K562 (cell line): ENCODE data around the gene NTNG1. TPM values are rescaled to one million over a fixed set of nuclear protein-coding genes. Genes with fewer than 3 reads are reported as not detected.

Source experiments
- ATAC-seq: fragments of 200-7000 bp; cut with Tn5 transposase; 3 replicates; pipeline ENCODE4 v1.9.1; 2020; ENCODE audit warnings: moderate library complexity
- BruUV-seq: library from RNA; stranded (reverse); fragments of 400-500 nt; replicated peaks from 2 replicates; lab custom pipeline; 2021; lab: Mats Ljungman, UMichigan
- CTCF ChIA-PET: fragments of 300-600 bp; formaldehyde crosslinking; extraction: SDS; loops from one replicate; lab custom pipeline; 2021; ENCODE audit warnings: low intra/inter-chr PET ratio; lab: Yijun Ruan, JAX
- POLR2A ChIA-PET: fragments of 300-600, 350-650 bp; sonication (Branson Sonifier 250); formaldehyde crosslinking; extraction: SDS; loops from one replicate; lab custom pipeline; 2021; ENCODE audit warnings: antibody characterized with exemption, inconsistent platforms; lab: Yijun Ruan, JAX
- DNase-seq, 4 experiments: peaks; one replicate each; pipeline versions ENCODE4 v3.0.0 to v3.0.0-alpha.2; 2011 to 2018; ENCODE audit warnings: low spot score in 3 of 4, mixed read lengths in 3 of 4; ENCODE audit errors: extremely low read depth in 1 of 4
- FAIRE-seq: peaks from 2 replicates; lab custom pipeline; 2011; peaks lifted over from hg19 to GRCh38; lab: Jason Lieb, UNC
- H2AFZ ChIP-seq: 2 replicates; pipeline ENCODE4 v1.6.0; 2011; ENCODE audit warnings: low read depth, low read length, control low read depth, inconsistent platforms
- H3K27ac ChIP-seq: fragments of 200-600 bp; 3 replicates; pipeline ENCODE4 v1.8.0; 2011; ENCODE audit warnings: low read depth, mild to moderate bottlenecking, control low read depth, inconsistent platforms, low read length, moderate library complexity, mixed read lengths; ENCODE audit errors: extremely low read depth
- H3K27me3 ChIP-seq, 2 experiments: fragments of 300-600 bp in 1 of 2; 2 replicates in 1 of 2; 3 replicates in 1 of 2; pipeline versions ENCODE4 v1.6.0 to v1.8.0; 2011; ENCODE audit warnings: inconsistent platforms in 2 of 2, low read length in 2 of 2, mild to moderate bottlenecking in 1 of 2, mixed read lengths in 1 of 2, moderate library complexity in 1 of 2; ENCODE audit not compliant: control insufficient read depth in 2 of 2, insufficient read depth in 2 of 2
- H3K36me3 ChIP-seq: fragments of 300-600 bp; 3 replicates; pipeline ENCODE4 v1.8.0; 2011; ENCODE audit warnings: mild to moderate bottlenecking, low read length, inconsistent platforms; ENCODE audit not compliant: control insufficient read depth, insufficient read depth
- H3K4me1 ChIP-seq, 2 experiments: fragments of 200-600 bp in 1 of 2; replicated peaks in 1 of 2; 2 replicates in 1 of 2; 3 replicates in 1 of 2; pipeline versions ENCODE4 v1.5.1 to v1.8.0; 2011; ENCODE audit warnings: inconsistent platforms in 2 of 2, low read length in 2 of 2, mild to moderate bottlenecking in 1 of 2, mixed read lengths in 1 of 2, moderate library complexity in 1 of 2; ENCODE audit not compliant: control insufficient read depth in 2 of 2, insufficient read depth in 2 of 2
- H3K4me2 ChIP-seq: 2 replicates; pipeline ENCODE4 v1.6.1; 2011; ENCODE audit warnings: low read length, control low read depth, inconsistent platforms, mixed read lengths; ENCODE audit not compliant: insufficient read depth
- H3K4me3 ChIP-seq: fragments of 200-600 bp; sonication (generic), shearing (Covaris generic); 2 replicates; pipeline ENCODE4 v1.5.1; 2016; ENCODE audit warnings: control low read depth, inconsistent platforms
- H3K79me2 ChIP-seq: fragments of 200-600 bp; 3 replicates; pipeline ENCODE4 v1.8.0; 2011; ENCODE audit warnings: low read length, inconsistent platforms; ENCODE audit not compliant: control insufficient read depth, insufficient read depth
- H3K9ac ChIP-seq, 2 experiments: 2 replicates each; pipeline versions ENCODE4 v1.6.0 to v1.6.1; 2011; ENCODE audit warnings: low read depth in 2 of 2, low read length in 2 of 2, control low read depth in 1 of 2, inconsistent platforms in 1 of 2, mild to moderate bottlenecking in 1 of 2, mixed read lengths in 1 of 2; ENCODE audit not compliant: insufficient read depth in 1 of 2
- H3K9me1 ChIP-seq: one replicate; pipeline ENCODE4 v1.6.0; 2011; ENCODE audit warnings: inconsistent platforms, mild to moderate bottlenecking, low read length, moderate library complexity; ENCODE audit not compliant: control insufficient read depth, insufficient read depth
- H3K9me3 ChIP-seq: replicated peaks from 2 replicates; pipeline ENCODE4 v1.5.1; 2011; ENCODE audit warnings: low read depth, low read length, inconsistent platforms; ENCODE audit not compliant: control insufficient read depth, insufficient read depth
- H4K20me1 ChIP-seq: replicated peaks from 2 replicates; pipeline ENCODE4 v1.6.1; 2011; ENCODE audit warnings: low read length, inconsistent platforms, mixed read lengths; ENCODE audit not compliant: control insufficient read depth, insufficient read depth
- CCAR2 ChIP-seq: fragments of 200-400 bp; formaldehyde crosslinking; IDR thresholded peaks from 2 replicates; pipeline ENCODE4 v1.6.1; 2017; ENCODE audit warnings: mild to moderate bottlenecking, low read depth, low read length
- EP400 ChIP-seq: fragments of 450-650 bp; IDR thresholded peaks from 2 replicates; pipeline ENCODE4 v1.6.1; 2017; ENCODE audit warnings: antibody characterized with exemption, mild to moderate bottlenecking, moderate library complexity
- HNRNPUL1 ChIP-seq: fragments of 200-400 bp; formaldehyde crosslinking; IDR thresholded peaks from 2 replicates; pipeline ENCODE4 v1.6.1; 2017; ENCODE audit warnings: low read length
- NRF1 ChIP-seq, 2 experiments: fragments of 450-650 bp; IDR thresholded peaks in 1 of 2; conservative IDR thresholded peaks in 1 of 2; 2 replicates each; pipeline ENCODE4 v1.6.1; 2014; ENCODE audit warnings: mild to moderate bottlenecking in 2 of 2
- POLR2AphosphoS5 ChIP-seq: IDR thresholded peaks from 2 replicates; pipeline ENCODE4 v1.6.1; 2011; ENCODE audit warnings: mild to moderate bottlenecking, low read depth, low read length, moderate library complexity; ENCODE audit not compliant: control insufficient read depth, insufficient read depth
- POLR2H ChIP-seq: IDR thresholded peaks from 2 replicates; pipeline ENCODE4 v1.6.1; 2016; ENCODE audit warnings: missing genetic modification characterization, low read depth, mild to moderate bottlenecking, control low read depth, missing compliant biosample characterization, moderate library complexity
- PRMT5 ChIP-seq: sonication (generic); formaldehyde crosslinking; IDR thresholded peaks from 2 replicates; pipeline ENCODE4 v1.5.0; 2020; ENCODE audit warnings: missing genetic modification reagents
- RAD21 ChIP-seq, 2 experiments: fragments of 250-450 bp in 1 of 2; fragments of 450-650 bp in 1 of 2; sonication (Bioruptor Pico) in 1 of 2; formaldehyde crosslinking in 1 of 2; IDR thresholded peaks in 1 of 2; conservative IDR thresholded peaks in 1 of 2; 2 replicates each; pipeline versions ENCODE4 v1.4.0 to v1.8.0; 2020 to 2022; ENCODE audit warnings: mild to moderate bottlenecking in 2 of 2, moderate library complexity in 1 of 2
- SMARCA4 ChIP-seq: fragments of 450-650 bp; IDR thresholded peaks from 2 replicates; pipeline ENCODE4 v1.6.1; 2016
- SMARCB1 ChIP-seq: IDR thresholded peaks from 2 replicates; pipeline ENCODE4 v1.6.1; 2011; ENCODE audit warnings: improper control_type of control experiment, low read depth; ENCODE audit not compliant: insufficient read length
- STAG1 ChIP-seq: sonication (generic); formaldehyde crosslinking; IDR thresholded peaks from 2 replicates; pipeline ENCODE4 v1.5.0; 2020; ENCODE audit warnings: missing genetic modification reagents, borderline replicate concordance
- TBP ChIP-seq: optimal IDR thresholded peaks from 2 replicates; pipeline ENCODE3; 2011; ENCODE audit warnings: low read depth, low read length, improper control_type of control experiment
- YBX1 ChIP-seq: fragments of 450-650 bp; IDR thresholded peaks from 2 replicates; pipeline ENCODE4 v1.7.1; 2016; ENCODE audit warnings: mild to moderate bottlenecking
- ZFP1 ChIP-seq: fragments of 450-650 bp; formaldehyde crosslinking; IDR thresholded peaks from 2 replicates; pipeline ENCODE4 v1.4.0; 2020; ENCODE audit warnings: mild to moderate bottlenecking, mixed read lengths
- ZNF224 ChIP-seq: sonication (generic); formaldehyde crosslinking; IDR thresholded peaks from 2 replicates; pipeline ENCODE4 v1.8.0; 2022; ENCODE audit warnings: mild to moderate bottlenecking, missing genetic modification reagents
- ZNF561 ChIP-seq: fragments of 450-650 bp; formaldehyde crosslinking; conservative IDR thresholded peaks from 2 replicates; pipeline ENCODE4 v1.4.0; 2020; ENCODE audit warnings: mild to moderate bottlenecking, moderate library complexity
- WGBS: fragments of 100-300 bp; shearing (Covaris generic); methylation state at CpG from one replicate; pipeline ENCODE4 v1.1.6; 2016; ENCODE audit warnings: low coverage, mixed read lengths; ENCODE audit not compliant: insufficient coverage; ENCODE audit errors: missing lambda C conversion rate; 5-methylcytosine and 5-hydroxymethylcytosine counted together
- in situ Hi-C: fragments of 300-500 bp; cut with MboI; formaldehyde crosslinking; loops from 4 replicates; pipeline ENCODE4 v1.15.0; 2018; ENCODE audit warnings: inconsistent platforms, mixed read lengths
- intact Hi-C: fragments of 100-400 bp; cut with micrococcal nuclease; formaldehyde crosslinking; loops from 2 replicates; pipeline ENCODE4 v1.14.2; 2022
- polyA plus RNA-seq, 8 experiments: library from polyadenylated mRNA; depleted of rRNA in 4 of 8; stranded (reverse) in 5 of 8; unstranded in 3 of 8; fragments of >200 nt; fragmentation: Nextera tagmentation in 2 of 8; fragmentation: Illumina TruSeq in 1 of 8; extraction: Ambion mirVana in 2 of 8; extraction: Trizol in 1 of 8; gene quantifications; 2 replicates each; pipeline versions ENCODE4 v1.2.1 to v1.2.3, GENCODE V29; 2011 to 2014; ENCODE audit warnings: inconsistent platforms in 1 of 8, missing spikeins in 1 of 8
- total RNA-seq, 7 experiments: library from RNA; depleted of rRNA in 6 of 7; stranded (reverse); fragments of >200 nt in 6 of 7; fragmentation: Illumina TruSeq in 2 of 7; extraction: Trizol in 2 of 7; gene quantifications; 2 replicates each; pipeline versions ENCODE4 v1.2.1 to v1.2.3, GENCODE V29; 2011 to 2021; ENCODE audit warnings: low replicate concordance in 1 of 7
- TF ChIP-seq, protein P1 (sequence below): fragments of 450-650 bp; formaldehyde crosslinking; IDR thresholded peaks from 2 replicates; pipeline ENCODE4 v1.4.0; 2020; ENCODE audit warnings: mild to moderate bottlenecking, mixed read lengths
- TF ChIP-seq, protein P2 (sequence below): sonication (generic); formaldehyde crosslinking; IDR thresholded peaks from 2 replicates; pipeline ENCODE4 v1.4.0; 2020; ENCODE audit warnings: mild to moderate bottlenecking, missing genetic modification reagents

The NTNG1 gene
- total and polyA plus RNA-seq, 9 of the 15 experiments (the other 6 are each of a cell fraction or from before 2014, with no cell fraction given) = not detected

DNA sequence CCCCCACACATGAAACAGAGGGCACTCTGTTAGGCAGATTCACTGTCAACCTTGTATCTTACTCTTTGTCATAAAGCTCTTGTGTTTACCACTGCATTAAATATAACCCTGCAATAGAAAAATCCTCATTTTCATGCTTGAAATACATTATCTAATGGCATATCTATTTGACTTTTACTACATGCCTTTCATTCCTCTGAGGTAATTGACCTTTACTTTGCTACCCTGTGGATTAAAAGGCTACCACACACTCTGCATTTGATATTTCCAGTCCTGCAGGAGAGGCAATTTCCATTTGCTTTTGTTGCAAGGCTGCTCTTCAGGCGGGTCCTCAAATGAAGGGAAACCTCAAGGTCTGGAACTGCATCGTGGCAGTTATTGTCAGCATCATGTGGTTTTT lies 238.0 kb downstream of the NTNG1 start:
- FAIRE-seq = no peak
- Histone ChIP-seq H3K36me3 (no peaks in the 10 kb centered on the region), H3K4me2 (no peak overlapping the region), H3K27me3 (no peaks in the 10 kb centered on the region), H3K9me1 (no peaks in the 10 kb centered on the region), H3K27ac (no peak overlapping the region), H3K4me3 (no peak overlapping the region), H3K79me2 (no peaks in the 10 kb centered on the region), H2AFZ (no peak overlapping the region), H3K4me1 (no peaks in the 10 kb centered on the region), H3K9ac (no peak overlapping the region), H3K9me3 (no peaks in the 10 kb centered on the region), H4K20me1 (no peaks in the 10 kb centered on the region)
- ChIA-PET POLR2A (no interaction called here), CTCF (no interaction called here)
- BruUV-seq = no TSS peak
- ATAC-seq = no peak
- 0% methylated on average over 2 of the region's 2 CpGs for WGBS
- DNase-seq = no peak
- TF ChIP-seq EP400 (no peak), SMARCA4 (no peak), ZNF561 (CRISPR knock-in tag) (no peak), NRF1 (conservative IDR thresholded peaks at IDR 0.05 in 1 of 2, IDR thresholded peaks at IDR 0.05 in 1 of 2) (no peak), HNRNPUL1 (no peak), ZFP1 (no peak), SMARCB1 (no peak), ZNF224 (CRISPR knock-in tag) (no peak), PRMT5 (no peak), YBX1 (no peak), STAG1 (CRISPR knock-in tag) (no peak), POLR2AphosphoS5 (no peak), POLR2H (tag) (no peak), CCAR2 (no peak), TBP (no peak), RAD21 (CRISPR knock-in tag; conservative IDR thresholded peaks at IDR 0.05 in 1 of 2, IDR thresholded peaks at IDR 0.05 in 1 of 2) (no peak)
- TF ChIP-seq, protein P1, sequence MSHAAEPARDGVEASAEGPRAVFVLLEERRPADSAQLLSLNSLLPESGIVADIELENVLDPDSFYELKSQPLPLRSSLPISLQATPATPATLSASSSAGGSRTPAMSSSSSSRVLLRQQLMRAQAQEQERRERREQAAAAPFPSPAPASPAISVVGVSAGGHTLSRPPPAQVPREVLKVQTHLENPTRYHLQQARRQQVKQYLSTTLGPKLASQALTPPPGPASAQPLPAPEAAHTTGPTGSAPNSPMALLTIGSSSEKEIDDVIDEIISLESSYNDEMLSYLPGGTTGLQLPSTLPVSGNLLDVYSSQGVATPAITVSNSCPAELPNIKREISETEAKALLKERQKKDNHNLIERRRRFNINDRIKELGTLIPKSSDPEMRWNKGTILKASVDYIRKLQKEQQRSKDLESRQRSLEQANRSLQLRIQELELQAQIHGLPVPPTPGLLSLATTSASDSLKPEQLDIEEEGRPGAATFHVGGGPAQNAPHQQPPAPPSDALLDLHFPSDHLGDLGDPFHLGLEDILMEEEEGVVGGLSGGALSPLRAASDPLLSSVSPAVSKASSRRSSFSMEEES (CRISPR knock-in tag) = no peak
- TF ChIP-seq, protein P2, sequence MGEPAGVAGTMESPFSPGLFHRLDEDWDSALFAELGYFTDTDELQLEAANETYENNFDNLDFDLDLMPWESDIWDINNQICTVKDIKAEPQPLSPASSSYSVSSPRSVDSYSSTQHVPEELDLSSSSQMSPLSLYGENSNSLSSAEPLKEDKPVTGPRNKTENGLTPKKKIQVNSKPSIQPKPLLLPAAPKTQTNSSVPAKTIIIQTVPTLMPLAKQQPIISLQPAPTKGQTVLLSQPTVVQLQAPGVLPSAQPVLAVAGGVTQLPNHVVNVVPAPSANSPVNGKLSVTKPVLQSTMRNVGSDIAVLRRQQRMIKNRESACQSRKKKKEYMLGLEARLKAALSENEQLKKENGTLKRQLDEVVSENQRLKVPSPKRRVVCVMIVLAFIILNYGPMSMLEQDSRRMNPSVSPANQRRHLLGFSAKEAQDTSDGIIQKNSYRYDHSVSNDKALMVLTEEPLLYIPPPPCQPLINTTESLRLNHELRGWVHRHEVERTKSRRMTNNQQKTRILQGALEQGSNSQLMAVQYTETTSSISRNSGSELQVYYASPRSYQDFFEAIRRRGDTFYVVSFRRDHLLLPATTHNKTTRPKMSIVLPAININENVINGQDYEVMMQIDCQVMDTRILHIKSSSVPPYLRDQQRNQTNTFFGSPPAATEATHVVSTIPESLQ (CRISPR knock-in tag) = no peak
- intact Hi-C loops (no loop called here), in situ Hi-C loops (no loop called here)
